HG03108 (cell line): ENCODE data around the gene NOPCHAP1.

ENCODE experiments used
- ATAC-seq: cut with Tn5 transposase; IDR thresholded peaks from one replicate; pipeline ENCODE4 v1.9.1; 2021; ENCODE audit warnings: moderate library complexity; ENCODE audit not compliant: unreplicated experiment

Gene NOPCHAP1

GRCh38 chr12:105018012-105018411 lies 31.9 kb downstream of the NOPCHAP1 start:
- no peak for ATAC-seq

- no peak for ATAC-seq
Measured at GRCh38 chr12:105018776-105019175, 32.7 kb downstream of the NOPCHAP1 start.

- ATAC-seq: no peak
Measured at GRCh38 chr12:105020241-105020962, 34.3 kb downstream of the NOPCHAP1 start.

GRCh38 chr12:105024928-105025327 lies 38.8 kb downstream of the NOPCHAP1 start:
- no peak for ATAC-seq

- no peak for ATAC-seq
Measured at GRCh38 chr12:105025890-105026289, 39.8 kb downstream of the NOPCHAP1 start.

GRCh38 chr12:105026411-105026810 lies 40.3 kb downstream of the NOPCHAP1 start:
- ATAC-seq: no peak

GRCh38 chr12:105030820-105031807 lies 45.0 kb downstream of the NOPCHAP1 start:
- ATAC-seq: peak; percentile 80

GRCh38 chr12:105032703-105033357 lies 46.7 kb downstream of the NOPCHAP1 start:
- no peak for ATAC-seq

- ATAC-seq: no peak
Measured at GRCh38 chr12:105033851-105034250, 47.7 kb downstream of the NOPCHAP1 start.
